Endodermal cell (in vitro differentiated cells): Measurements from ENCODE around the gene CT47A7. TPM values are rescaled to one million over a fixed set of nuclear protein-coding genes. Genes with fewer than 3 reads are reported as not detected.
"Not testable (repeated sequence)": the region's sequence is repeated elsewhere in the genome, so short reads cannot be mapped to it uniquely, and the experiment has no call there.

ENCODE experiments used
- DNase-seq: peaks from one replicate; pipeline ENCODE4 v3.0.0-alpha.2; 2017
- H3K27ac ChIP-seq: 2 replicates; pipeline ENCODE4 v1.5.1; 2013; ENCODE audit warnings: mild to moderate bottlenecking, low read depth, low read length, moderate library complexity
- H3K27me3 ChIP-seq: 2 replicates; pipeline ENCODE4 v1.6.1; 2013; ENCODE audit warnings: mild to moderate bottlenecking, low read length, moderate library complexity; ENCODE audit not compliant: insufficient read depth, control insufficient read depth, poor library complexity, severe bottlenecking
- H3K36me3 ChIP-seq: 2 replicates; pipeline ENCODE4 v1.7.0; 2013; ENCODE audit warnings: mild to moderate bottlenecking, low read length, moderate library complexity; ENCODE audit not compliant: control insufficient read depth, insufficient read depth
- H3K4me1 ChIP-seq: one replicate; pipeline ENCODE4 v1.7.0; 2013; ENCODE audit warnings: low read length; ENCODE audit not compliant: control insufficient read depth, insufficient read depth
- H3K4me3 ChIP-seq: 2 replicates; pipeline ENCODE4 v1.5.1; 2013; ENCODE audit warnings: mild to moderate bottlenecking, low read length, moderate library complexity
- H3K9ac ChIP-seq: 2 replicates; pipeline ENCODE4 v1.6.1; 2013; ENCODE audit warnings: mild to moderate bottlenecking, low read length, moderate library complexity; ENCODE audit not compliant: poor library complexity, severe bottlenecking; ENCODE audit errors: extremely low read depth
- H3K9me3 ChIP-seq: 2 replicates; pipeline ENCODE4 v1.6.1; 2013; ENCODE audit warnings: mild to moderate bottlenecking, low read length, moderate library complexity; ENCODE audit not compliant: control insufficient read depth
- H3K27ac Mint-ChIP-seq: 2 replicates; pipeline ENCODE4 v1.8.0; 2020; ENCODE audit warnings: mixed read lengths
- H3K27me3 Mint-ChIP-seq: 2 replicates; pipeline ENCODE4 v1.8.0; 2021; ENCODE audit warnings: mild to moderate bottlenecking, mixed read lengths; ENCODE audit not compliant: insufficient read depth
- H3K36me3 Mint-ChIP-seq: 2 replicates; pipeline ENCODE4 v1.8.0; 2020; ENCODE audit warnings: low read depth, mixed read lengths
- H3K4me1 Mint-ChIP-seq: 2 replicates; pipeline ENCODE4 v1.8.0; 2020; ENCODE audit warnings: mixed read lengths
- H3K4me3 Mint-ChIP-seq: 2 replicates; pipeline ENCODE4 v1.8.0; 2020; ENCODE audit warnings: mild to moderate bottlenecking, moderate library complexity, mixed read lengths
- H3K9me3 Mint-ChIP-seq: 2 replicates; pipeline ENCODE4 v1.8.0; 2020; ENCODE audit warnings: mild to moderate bottlenecking, mixed read lengths
- WGBS, 2 experiments: methylation state at CpG; one replicate each; pipeline versions ENCODE4 v1.1.5 to v1.1.7; 2013; ENCODE audit warnings: missing lambda C conversion rate in 2 of 2, mixed read lengths in 1 of 2; ENCODE audit not compliant: insufficient coverage in 1 of 2, insufficient read length in 1 of 2; 5-methylcytosine and 5-hydroxymethylcytosine counted together
- long read RNA-seq, 4 experiments: library from polyadenylated mRNA in 2 of 4; library from RNA in 1 of 4; library from capped mRNA in 1 of 4; stranded (forward) in 3 of 4; unstranded in 1 of 4; transcript quantifications; one replicate each; pipeline ENCODE4 v2.0.0, GENCODE V29; 2020 to 2021; ENCODE audit warnings: inconsistent platforms in 1 of 4
- polyA plus RNA-seq, 2 experiments: library from polyadenylated mRNA; stranded (reverse); fragments of 50-300 nt; gene quantifications; one replicate each; pipeline ENCODE4 v1.2.3, GENCODE V29; 2013
- total RNA-seq, 2 donors: library from RNA; stranded (reverse); fragmentation: NEBNext Ultra II Directional in 1 of 2; extraction: Animal tissue kit (Norgen Biotek cat#: 25700) in 1 of 2; gene quantifications; 2 replicates in 1 of 2; 3 replicates in 1 of 2; pipeline ENCODE4 v1.2.1, GENCODE V29; 2021
- TF ChIP-seq, protein P1 (sequence below): fragments of 200-600 bp; sonication (generic); conservative IDR thresholded peaks from 2 replicates; pipeline ENCODE4 v1.5.0; 2021; ENCODE audit warnings: antibody characterized with exemption, mild to moderate bottlenecking

Gene CT47A7
- total RNA-seq = not detected
- not detected for polyA plus RNA-seq (2013, experiment 1 of 2)
- not detected for polyA plus RNA-seq (2013, experiment 2 of 2)
- long read RNA-seq, experiment 1 = 0 reads
- long read RNA-seq, experiment 2 = 0 reads
- long read RNA-seq, experiment 3 = 0 reads
- long read RNA-seq, experiment 4 = 0 reads

DNA sequence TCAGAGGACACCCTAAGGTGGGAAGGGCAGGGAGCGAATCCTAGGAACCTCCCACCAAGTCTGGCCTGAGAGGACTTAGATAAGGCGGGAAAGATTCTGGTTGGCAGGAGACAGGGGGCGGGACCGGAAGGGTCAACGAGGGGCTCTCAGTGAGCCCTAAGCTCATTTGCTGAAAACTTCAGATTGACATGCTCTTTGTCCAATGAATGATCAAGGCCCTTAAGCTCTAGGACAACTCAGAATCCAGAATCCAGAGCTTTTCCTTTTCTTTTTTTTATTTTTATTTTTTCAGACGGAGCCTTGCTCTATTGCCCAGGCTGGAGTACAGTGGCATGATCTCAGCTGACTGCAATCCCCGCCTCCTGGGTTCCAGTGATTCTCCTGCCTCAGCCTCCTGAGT is at the start of gene CT47A7:
TSS of gene CT47A7 (minus strand) at position 101 of the 400 bp plus-strand sequence. CDS start 255 bp downstream, outside the sequence.
- no CpG with 5 or more reads among the region's 7 CpGs for WGBS, 2 experiments
- H3K36me3 Mint-ChIP-seq = not testable (repeated sequence)

DNA sequence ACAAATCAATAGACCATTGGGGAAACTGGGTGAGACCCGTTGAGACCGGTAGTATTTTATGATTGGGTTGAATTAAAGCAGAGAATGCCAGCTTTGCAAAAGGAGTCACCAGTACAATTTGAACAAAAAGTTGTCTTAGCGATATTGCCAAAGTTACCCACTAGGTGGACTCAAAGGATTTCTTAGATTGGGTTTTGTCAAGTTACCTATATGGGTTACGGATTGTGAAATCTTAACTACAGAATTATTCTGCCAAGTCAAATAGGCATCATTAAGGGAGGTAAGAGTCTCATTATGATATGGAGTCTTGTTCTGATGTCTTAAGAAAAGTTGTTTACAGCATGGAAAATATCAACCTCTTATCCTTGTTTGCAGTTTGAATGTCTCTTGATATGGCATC is 44.2 kb upstream of the CT47A7 start:
- TF ChIP-seq, protein P1, sequence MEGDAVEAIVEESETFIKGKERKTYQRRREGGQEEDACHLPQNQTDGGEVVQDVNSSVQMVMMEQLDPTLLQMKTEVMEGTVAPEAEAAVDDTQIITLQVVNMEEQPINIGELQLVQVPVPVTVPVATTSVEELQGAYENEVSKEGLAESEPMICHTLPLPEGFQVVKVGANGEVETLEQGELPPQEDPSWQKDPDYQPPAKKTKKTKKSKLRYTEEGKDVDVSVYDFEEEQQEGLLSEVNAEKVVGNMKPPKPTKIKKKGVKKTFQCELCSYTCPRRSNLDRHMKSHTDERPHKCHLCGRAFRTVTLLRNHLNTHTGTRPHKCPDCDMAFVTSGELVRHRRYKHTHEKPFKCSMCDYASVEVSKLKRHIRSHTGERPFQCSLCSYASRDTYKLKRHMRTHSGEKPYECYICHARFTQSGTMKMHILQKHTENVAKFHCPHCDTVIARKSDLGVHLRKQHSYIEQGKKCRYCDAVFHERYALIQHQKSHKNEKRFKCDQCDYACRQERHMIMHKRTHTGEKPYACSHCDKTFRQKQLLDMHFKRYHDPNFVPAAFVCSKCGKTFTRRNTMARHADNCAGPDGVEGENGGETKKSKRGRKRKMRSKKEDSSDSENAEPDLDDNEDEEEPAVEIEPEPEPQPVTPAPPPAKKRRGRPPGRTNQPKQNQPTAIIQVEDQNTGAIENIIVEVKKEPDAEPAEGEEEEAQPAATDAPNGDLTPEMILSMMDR = peak; percentile 68
- Mint-ChIP-seq H3K4me3 (no peak overlapping the region), H3K4me1 (peaks cover 5% of the 10 kb centered on the region), H3K27ac (no peak overlapping the region), H3K36me3 (no peaks in the 10 kb centered on the region), H3K9me3 (peaks cover 19% of the 10 kb centered on the region), H3K27me3 (no peaks in the 10 kb centered on the region)
- Histone ChIP-seq H3K4me3 (no peak overlapping the region), H3K4me1 (peaks cover 3% of the 10 kb centered on the region), H3K27me3 (no peaks in the 10 kb centered on the region), H3K9ac (no peak overlapping the region), H3K9me3 (no peaks in the 10 kb centered on the region), H3K27ac (no peak overlapping the region), H3K36me3 (no peaks in the 10 kb centered on the region)
- WGBS, 2 experiments = 79% methylated on average over 4 of the region's 4 CpGs; no CpG with 5 or more reads in 1 of the 2 experiments
- DNase-seq = no peak

More for the DNA sequence above, at the start of gene CT47A7:
- not testable (repeated sequence) for H3K36me3 ChIP-seq, H3K9me3 Mint-ChIP-seq, H3K9me3 ChIP-seq, H3K27me3 ChIP-seq, DNase-seq, H3K27ac ChIP-seq, H3K4me1 ChIP-seq, H3K27me3 Mint-ChIP-seq, H3K4me3 ChIP-seq, H3K4me3 Mint-ChIP-seq, H3K9ac ChIP-seq, H3K4me1 Mint-ChIP-seq, H3K27ac Mint-ChIP-seq

DNA sequence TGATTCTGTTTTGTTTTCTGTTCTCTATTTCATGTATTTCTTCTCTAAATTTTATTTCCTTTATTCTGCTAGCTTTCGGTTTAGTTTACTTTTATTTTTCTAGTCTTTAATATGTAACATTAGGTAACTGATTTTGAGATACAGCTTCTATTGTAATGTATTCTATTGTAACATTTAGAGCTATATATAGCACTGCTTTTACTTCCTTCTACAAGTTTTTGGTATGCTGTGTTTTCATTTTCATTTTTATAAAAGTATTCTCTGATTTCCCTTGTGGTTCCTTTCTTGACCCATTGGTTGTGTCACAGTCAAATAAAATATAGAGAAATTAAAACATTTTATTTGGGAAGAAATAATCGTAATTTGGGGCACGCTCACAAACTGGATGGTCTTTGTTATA is 43.0 kb upstream of the CT47A7 start:
- Histone ChIP-seq H3K27ac (no peak overlapping the region), H3K27me3 (no peaks in the 10 kb centered on the region), H3K9me3 (no peaks in the 10 kb centered on the region), H3K9ac (no peak overlapping the region), H3K36me3 (no peaks in the 10 kb centered on the region), H3K4me3 (no peak overlapping the region), H3K4me1 (peaks cover 3% of the 10 kb centered on the region)
- H3K4me3 Mint-ChIP-seq = no peak overlapping the region
- H3K36me3 Mint-ChIP-seq = no peaks in the 10 kb centered on the region
- 89% methylated on average over 2 of the region's 3 CpGs; no CpG with 5 or more reads in 1 of the 2 experiments for WGBS, 2 experiments
- H3K27ac Mint-ChIP-seq = no peak overlapping the region
- TF ChIP-seq, protein P1 = no peak
- peaks cover 5% of the 10 kb centered on the region for H3K4me1 Mint-ChIP-seq
- no peaks in the 10 kb centered on the region for H3K27me3 Mint-ChIP-seq
- peaks cover 29% of the 10 kb centered on the region for H3K9me3 Mint-ChIP-seq
- DNase-seq = no peak

DNA sequence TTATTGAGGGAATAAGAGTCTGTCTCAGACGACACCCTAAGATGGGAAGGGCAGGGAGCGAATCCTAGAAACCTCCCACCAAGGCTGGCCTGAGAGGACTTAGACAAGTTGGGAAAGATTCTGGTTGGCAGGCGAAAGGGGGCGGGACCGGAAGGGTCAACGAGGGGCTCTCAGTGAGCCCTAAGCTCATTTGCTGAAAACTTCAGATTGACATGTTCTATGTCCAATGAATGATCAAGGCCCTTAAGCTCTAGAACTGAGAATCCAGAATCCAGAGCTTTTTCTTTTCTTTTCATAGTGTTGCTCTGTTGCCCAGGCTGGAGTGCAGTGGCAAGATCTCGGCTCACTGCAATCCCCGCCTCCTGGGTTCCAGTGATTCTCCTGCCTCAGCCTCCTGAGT is 29.3 kb upstream of the CT47A7 start, which contains the start of gene CT47A1:
TSS of gene CT47A1 (minus strand) at position 101 of the 400 bp plus-strand sequence. CDS start 231 bp downstream, outside the sequence.
- not testable (repeated sequence) for DNase-seq, H3K4me3 ChIP-seq, H3K4me1 Mint-ChIP-seq, H3K27ac Mint-ChIP-seq, H3K27me3 Mint-ChIP-seq, H3K36me3 ChIP-seq, H3K36me3 Mint-ChIP-seq, H3K9ac ChIP-seq, H3K4me1 ChIP-seq, H3K27me3 ChIP-seq, H3K9me3 ChIP-seq, H3K4me3 Mint-ChIP-seq, H3K27ac ChIP-seq
- WGBS, 2 experiments = no CpG with 5 or more reads among the region's 8 CpGs
- H3K9me3 Mint-ChIP-seq = peaks cover 25% of the 10 kb centered on the region

Other genes with a start within 250 kb of the CT47A7 start
- not detected for gene CT47B1, start 80.7 kb downstream of the CT47A7 start, total RNA-seq
- gene CT47A11, start 19.4 kb downstream of the CT47A7 start, total RNA-seq = not detected
- not detected for gene CT47A10, start 14.6 kb downstream of the CT47A7 start, total RNA-seq
- gene CT47A9, start 9.7 kb downstream of the CT47A7 start, total RNA-seq = not detected
- not detected for gene CT47A8, start 4.9 kb downstream of the CT47A7 start, total RNA-seq
- gene CT47A6, start 4.9 kb upstream of the CT47A7 start, total RNA-seq = not detected
- not detected for gene CT47A5, start 9.7 kb upstream of the CT47A7 start, total RNA-seq
- gene CT47A4, start 14.6 kb upstream of the CT47A7 start, total RNA-seq = not detected
- not detected for gene CT47A3, start 19.5 kb upstream of the CT47A7 start, total RNA-seq
- gene CT47A2, start 24.3 kb upstream of the CT47A7 start, total RNA-seq = not detected
- not detected for gene CT47A1, start 29.2 kb upstream of the CT47A7 start, total RNA-seq
- 1 to 10 TPM; 3.6 to 7.9 TPM for gene GLUD2, start 91.0 kb upstream of the CT47A7 start, total RNA-seq